Chondrocyte (in vitro differentiated cells): ENCODE results near the gene PSAP. TPM values are rescaled to one million over a fixed set of nuclear protein-coding genes. Genes with fewer than 3 reads are reported as not detected.

Experiments used
- DNase-seq: peaks from one replicate; pipeline ENCODE4 v3.0.0; 2021; ENCODE audit warnings: mixed read lengths, low spot score
- H3K27ac Mint-ChIP-seq: one replicate; pipeline ENCODE4 v1.8.0; 2021; ENCODE audit warnings: mild to moderate bottlenecking, moderate library complexity, mixed read lengths; ENCODE audit not compliant: unreplicated experiment
- H3K27me3 Mint-ChIP-seq: 2 replicates; pipeline ENCODE4 v1.8.0; 2021; ENCODE audit warnings: low read depth, mixed read lengths
- H3K36me3 Mint-ChIP-seq: 2 replicates; pipeline ENCODE4 v1.8.0; 2021; ENCODE audit warnings: low read depth, mixed read lengths
- H3K4me1 Mint-ChIP-seq: 2 replicates; pipeline ENCODE4 v1.8.0; 2021; ENCODE audit warnings: low read depth, mild to moderate bottlenecking, mixed read lengths
- H3K4me3 Mint-ChIP-seq: one replicate; pipeline ENCODE4 v1.8.0; 2021; ENCODE audit warnings: mild to moderate bottlenecking, moderate library complexity, mixed read lengths; ENCODE audit not compliant: unreplicated experiment
- H3K9me3 Mint-ChIP-seq: 2 replicates; pipeline ENCODE4 v1.8.0; 2021; ENCODE audit warnings: low read depth, mixed read lengths
- total RNA-seq: library from RNA; stranded (reverse); gene quantifications from 3 replicates; pipeline ENCODE4 v1.2.1, GENCODE V29; 2021
- TF ChIP-seq, protein P1 (sequence below): fragments of 200-600 bp; sonication (generic); IDR thresholded peaks from 2 replicates; pipeline ENCODE4 v1.5.0; 2021; ENCODE audit warnings: antibody characterized with exemption, mild to moderate bottlenecking, moderate library complexity

Gene PSAP
- total RNA-seq, 1 donor from 2014 or later = 970 TPM

DNA sequence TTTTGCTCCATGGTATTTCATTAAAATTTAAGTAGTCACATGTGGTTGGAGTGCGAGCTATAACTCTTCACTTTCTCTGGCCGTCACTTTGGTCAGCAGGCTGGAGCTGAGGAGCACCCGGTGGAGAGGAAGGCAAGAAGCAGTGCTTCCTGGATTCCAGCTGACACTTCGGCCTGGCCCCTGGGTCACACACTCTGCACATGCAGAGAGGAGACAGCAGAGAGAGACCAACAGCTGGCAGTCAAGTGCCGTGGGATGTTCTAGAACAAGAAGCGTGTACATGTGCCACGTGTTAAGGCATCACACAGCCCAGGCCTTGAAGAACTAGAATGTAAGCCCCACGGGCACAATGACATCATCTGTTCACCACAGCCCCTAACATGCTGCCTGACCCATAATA lies 30.1 kb downstream of the PSAP start:
- Mint-ChIP-seq H3K27me3 (no peaks in the 10 kb centered on the region), H3K4me3 (no peak overlapping the region), H3K9me3 (no peaks in the 10 kb centered on the region), H3K36me3 (peaks cover 49% of the 10 kb centered on the region), H3K4me1 (no peaks in the 10 kb centered on the region), H3K27ac (no peak overlapping the region)
- no peak for DNase-seq
- TF ChIP-seq, protein P1, sequence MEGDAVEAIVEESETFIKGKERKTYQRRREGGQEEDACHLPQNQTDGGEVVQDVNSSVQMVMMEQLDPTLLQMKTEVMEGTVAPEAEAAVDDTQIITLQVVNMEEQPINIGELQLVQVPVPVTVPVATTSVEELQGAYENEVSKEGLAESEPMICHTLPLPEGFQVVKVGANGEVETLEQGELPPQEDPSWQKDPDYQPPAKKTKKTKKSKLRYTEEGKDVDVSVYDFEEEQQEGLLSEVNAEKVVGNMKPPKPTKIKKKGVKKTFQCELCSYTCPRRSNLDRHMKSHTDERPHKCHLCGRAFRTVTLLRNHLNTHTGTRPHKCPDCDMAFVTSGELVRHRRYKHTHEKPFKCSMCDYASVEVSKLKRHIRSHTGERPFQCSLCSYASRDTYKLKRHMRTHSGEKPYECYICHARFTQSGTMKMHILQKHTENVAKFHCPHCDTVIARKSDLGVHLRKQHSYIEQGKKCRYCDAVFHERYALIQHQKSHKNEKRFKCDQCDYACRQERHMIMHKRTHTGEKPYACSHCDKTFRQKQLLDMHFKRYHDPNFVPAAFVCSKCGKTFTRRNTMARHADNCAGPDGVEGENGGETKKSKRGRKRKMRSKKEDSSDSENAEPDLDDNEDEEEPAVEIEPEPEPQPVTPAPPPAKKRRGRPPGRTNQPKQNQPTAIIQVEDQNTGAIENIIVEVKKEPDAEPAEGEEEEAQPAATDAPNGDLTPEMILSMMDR = no peak

DNA sequence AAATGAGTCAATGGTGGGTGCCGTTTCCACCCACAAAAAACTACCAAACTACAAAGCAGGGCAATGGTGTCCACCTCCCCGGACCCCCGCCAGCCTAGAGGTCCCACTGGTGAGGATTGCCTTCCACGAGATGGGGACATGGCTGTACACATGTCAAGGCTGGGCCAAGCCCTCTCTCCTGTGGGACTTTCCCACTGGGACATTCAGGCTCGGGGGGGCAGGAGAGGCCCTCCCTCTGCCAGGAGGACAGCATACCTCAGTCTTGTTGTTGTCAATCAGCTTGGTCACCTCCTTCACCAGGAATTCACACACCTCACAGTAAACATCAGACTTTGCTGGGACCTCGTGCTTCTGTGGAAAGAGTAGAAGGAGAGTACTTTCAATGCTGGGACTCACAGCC lies 31.1 kb downstream of the PSAP start:
- no peak for DNase-seq
- Mint-ChIP-seq H3K4me3 (no peak overlapping the region), H3K9me3 (no peaks in the 10 kb centered on the region), H3K27ac (no peak overlapping the region), H3K4me1 (no peaks in the 10 kb centered on the region), H3K27me3 (no peaks in the 10 kb centered on the region), H3K36me3 (peaks cover 48% of the 10 kb centered on the region)
- TF ChIP-seq, protein P1 = no peak

DNA sequence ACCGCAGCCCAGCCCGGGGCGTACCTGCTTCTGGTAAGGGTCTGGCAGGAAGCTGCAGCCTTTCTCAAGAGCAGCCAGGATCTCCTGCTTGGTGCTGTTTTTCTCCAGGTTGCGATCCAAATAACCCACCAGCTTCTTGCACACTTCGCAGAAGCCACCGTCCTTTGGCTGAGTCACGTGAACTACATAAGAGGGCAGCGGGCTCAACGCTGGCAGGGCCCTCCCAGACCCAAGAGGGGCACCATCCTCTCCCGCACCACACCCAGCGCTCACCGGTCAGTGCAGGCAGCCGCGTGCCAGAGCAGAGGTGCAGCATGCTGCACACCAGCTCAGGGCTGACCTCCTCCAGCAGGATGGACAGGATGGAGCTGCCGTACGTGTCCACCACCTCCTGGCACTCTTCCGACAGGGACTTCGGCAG lies 31.6 kb downstream of the PSAP start:
- no peak overlapping the region for H3K27ac Mint-ChIP-seq
- H3K36me3 Mint-ChIP-seq = peaks cover 49% of the 10 kb centered on the region
- H3K27me3 Mint-ChIP-seq = no peaks in the 10 kb centered on the region
- no peaks in the 10 kb centered on the region for H3K4me1 Mint-ChIP-seq
- DNase-seq = no peak
- no peaks in the 10 kb centered on the region for H3K9me3 Mint-ChIP-seq
- TF ChIP-seq, protein P1 = no peak
- no peak overlapping the region for H3K4me3 Mint-ChIP-seq

DNA sequence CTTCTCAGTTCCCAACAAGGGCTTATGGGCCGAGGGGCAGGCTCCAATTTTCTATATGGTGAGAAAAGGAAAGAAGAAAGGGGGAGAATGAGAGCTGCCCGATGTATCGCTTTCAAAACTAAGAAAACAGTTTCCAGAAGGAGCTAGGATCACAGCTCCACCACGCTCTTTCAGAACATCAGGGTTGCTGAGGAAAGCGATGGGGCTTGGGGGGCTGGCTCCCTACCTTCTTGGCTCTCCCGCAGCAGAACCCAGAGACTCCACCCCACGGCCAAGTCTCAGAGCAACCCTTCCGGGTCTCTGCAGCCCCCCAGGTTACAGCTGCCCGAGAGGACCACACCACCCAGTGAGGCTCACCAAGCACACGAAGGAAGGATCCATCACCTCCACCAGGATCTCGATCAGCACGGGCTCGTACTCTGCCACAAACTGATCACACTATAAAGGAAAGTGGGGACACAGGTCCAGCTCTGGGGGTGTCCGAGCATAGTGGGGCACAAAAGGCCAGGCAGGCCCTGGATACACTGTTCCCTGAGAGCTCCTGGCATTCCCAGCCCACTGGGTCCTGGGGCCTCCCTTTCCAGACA lies 32.3 kb downstream of the PSAP start:
- TF ChIP-seq, protein P1 = no peak
- Mint-ChIP-seq H3K36me3 (peaks cover 50% of the 10 kb centered on the region), H3K9me3 (no peaks in the 10 kb centered on the region), H3K27ac (no peak overlapping the region), H3K4me3 (no peak overlapping the region), H3K4me1 (no peaks in the 10 kb centered on the region), H3K27me3 (no peaks in the 10 kb centered on the region)
- no peak for DNase-seq

DNA sequence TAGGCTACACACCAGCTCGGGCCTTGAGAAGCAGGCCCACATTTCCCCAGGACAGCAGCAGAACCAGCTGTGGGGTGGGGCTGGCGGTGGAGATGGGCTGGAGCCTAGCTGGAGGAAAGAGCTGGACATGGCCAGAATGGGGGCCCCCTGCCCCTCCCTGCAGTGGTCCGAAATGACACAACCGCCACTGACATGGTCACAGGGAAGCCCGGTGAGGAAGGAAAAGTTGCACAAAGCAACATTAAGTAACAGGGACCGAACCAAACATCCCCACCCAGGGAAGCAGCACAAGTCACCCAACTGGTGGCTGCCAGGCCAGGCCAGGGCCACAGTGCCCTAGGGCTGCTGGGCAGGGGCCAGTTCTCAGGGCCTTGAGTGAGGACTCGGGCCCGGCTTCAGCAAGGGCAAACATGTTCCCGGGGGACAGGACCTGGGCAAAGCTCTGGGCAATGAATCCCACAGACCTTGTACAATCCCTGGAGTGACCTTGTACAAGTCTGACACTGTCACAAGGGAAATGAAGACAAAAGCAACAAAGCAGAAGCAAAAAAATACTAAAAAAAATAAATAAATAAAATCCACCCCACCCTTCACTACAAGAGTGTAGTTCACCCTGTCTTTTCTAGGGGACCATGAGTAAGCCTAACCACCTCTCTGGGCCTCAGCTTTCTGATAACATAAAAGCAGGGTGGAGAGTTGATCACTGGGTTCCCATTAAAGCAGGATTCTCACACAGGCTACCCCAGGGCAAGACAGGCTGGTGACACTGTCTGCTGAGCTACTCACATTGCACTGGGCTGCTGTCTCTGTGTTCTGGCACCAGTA lies 33.0 kb downstream of the PSAP start:
- H3K27me3 Mint-ChIP-seq = no peaks in the 10 kb centered on the region
- no peak overlapping the region for H3K27ac Mint-ChIP-seq
- TF ChIP-seq, protein P1 = no peak
- no peak for DNase-seq
- no peaks in the 10 kb centered on the region for H3K9me3 Mint-ChIP-seq
- no peaks in the 10 kb centered on the region for H3K4me1 Mint-ChIP-seq
- H3K4me3 Mint-ChIP-seq = no peak overlapping the region
- peaks cover 49% of the 10 kb centered on the region for H3K36me3 Mint-ChIP-seq
